Hepatocyte (in vitro differentiated cells): Measurements from ENCODE around the gene SPINK8. TPM values are rescaled to one million over a fixed set of nuclear protein-coding genes. Genes with fewer than 3 reads are reported as not detected.

Experiments used
- DNase-seq: peaks from one replicate; pipeline ENCODE4 v3.0.0-alpha.2; 2016; ENCODE audit warnings: low spot score
- H2AFZ ChIP-seq: fragments of 200-600 bp; sonication (generic); 2 replicates; pipeline ENCODE4 v1.6.0; 2016; ENCODE audit warnings: antibody characterized with exemption, mild to moderate bottlenecking
- H3K27ac ChIP-seq: fragments of 200-600 bp; sonication (generic); 2 replicates; pipeline ENCODE4 v1.5.1; 2016; ENCODE audit warnings: mild to moderate bottlenecking
- H3K27me3 ChIP-seq: fragments of 200-600 bp; sonication (generic); 2 replicates; pipeline ENCODE4 v1.6.1; 2016
- H3K36me3 ChIP-seq: fragments of 200-600 bp; sonication (generic); replicated peaks from 2 replicates; pipeline ENCODE4 v1.5.1; 2016; ENCODE audit warnings: low read depth; ENCODE audit not compliant: insufficient read depth
- H3K4me1 ChIP-seq: fragments of 200-600 bp; sonication (generic); 2 replicates; pipeline ENCODE4 v1.5.1; 2016; ENCODE audit warnings: mild to moderate bottlenecking, moderate library complexity; ENCODE audit not compliant: insufficient read depth
- H3K4me2 ChIP-seq: fragments of 200-600 bp; sonication (generic); 2 replicates; pipeline ENCODE4 v1.6.0; 2016
- H3K4me3 ChIP-seq: fragments of 200-600 bp; sonication (generic); 2 replicates; pipeline ENCODE4 v1.5.1; 2016; ENCODE audit warnings: mild to moderate bottlenecking
- H3K79me2 ChIP-seq: fragments of 200-600 bp; sonication (generic); 2 replicates; pipeline ENCODE4 v1.6.0; 2017; ENCODE audit warnings: mild to moderate bottlenecking
- H3K9me2 ChIP-seq: fragments of 200-600 bp; sonication (generic); replicated peaks from 2 replicates; pipeline ENCODE4 v1.6.0; 2017; ENCODE audit warnings: mild to moderate bottlenecking; ENCODE audit not compliant: insufficient read depth
- H3K9me3 ChIP-seq: fragments of 200-600 bp; sonication (generic); 2 replicates; pipeline ENCODE4 v1.5.1; 2016; ENCODE audit warnings: low read depth, mild to moderate bottlenecking
- H4K20me1 ChIP-seq: fragments of 200-600 bp; sonication (generic); 2 replicates; pipeline ENCODE4 v1.6.0; 2016; ENCODE audit warnings: mild to moderate bottlenecking; ENCODE audit not compliant: insufficient read depth, poor library complexity, severe bottlenecking
- EZH2 ChIP-seq: fragments of 200-600 bp; sonication (generic); IDR thresholded peaks from 2 replicates; pipeline ENCODE4 v1.6.1; 2016; ENCODE audit warnings: antibody characterized with exemption, mild to moderate bottlenecking, borderline replicate concordance
- EZH2phosphoT487 ChIP-seq: fragments of 200-600 bp; sonication (generic); IDR thresholded peaks from one replicate; pipeline ENCODE4 v1.6.1; 2018; ENCODE audit warnings: antibody characterized with exemption, mild to moderate bottlenecking, low read depth, moderate library complexity; ENCODE audit not compliant: unreplicated experiment, severe bottlenecking
- WGBS: methylation state at CpG from one replicate; pipeline ENCODE4 v1.1.6; 2016; ENCODE audit warnings: low lambda C conversion rate; ENCODE audit errors: missing lambda C conversion rate; 5-methylcytosine and 5-hydroxymethylcytosine counted together
- polyA plus RNA-seq: library from polyadenylated mRNA; unstranded; fragments of >200 nt; fragmentation: Nextera tagmentation; extraction: Ambion mirVana; gene quantifications from 2 replicates; pipeline ENCODE4 v1.2.1, GENCODE V29; 2016
- total RNA-seq: library from RNA; depleted of rRNA; stranded (reverse); fragments of >200 nt; gene quantifications from 2 replicates; pipeline ENCODE4 v1.2.3, GENCODE V29; 2014
- TF ChIP-seq, protein P1 (sequence below): fragments of 200-600 bp; sonication (generic); IDR thresholded peaks from 2 replicates; pipeline ENCODE4 v1.5.1; 2016; ENCODE audit warnings: antibody characterized with exemption, mild to moderate bottlenecking; ENCODE audit not compliant: poor library complexity

SPINK8 gene
- total and polyA plus RNA-seq, 2 experiments from 2014 or later, result not detected

DNA sequence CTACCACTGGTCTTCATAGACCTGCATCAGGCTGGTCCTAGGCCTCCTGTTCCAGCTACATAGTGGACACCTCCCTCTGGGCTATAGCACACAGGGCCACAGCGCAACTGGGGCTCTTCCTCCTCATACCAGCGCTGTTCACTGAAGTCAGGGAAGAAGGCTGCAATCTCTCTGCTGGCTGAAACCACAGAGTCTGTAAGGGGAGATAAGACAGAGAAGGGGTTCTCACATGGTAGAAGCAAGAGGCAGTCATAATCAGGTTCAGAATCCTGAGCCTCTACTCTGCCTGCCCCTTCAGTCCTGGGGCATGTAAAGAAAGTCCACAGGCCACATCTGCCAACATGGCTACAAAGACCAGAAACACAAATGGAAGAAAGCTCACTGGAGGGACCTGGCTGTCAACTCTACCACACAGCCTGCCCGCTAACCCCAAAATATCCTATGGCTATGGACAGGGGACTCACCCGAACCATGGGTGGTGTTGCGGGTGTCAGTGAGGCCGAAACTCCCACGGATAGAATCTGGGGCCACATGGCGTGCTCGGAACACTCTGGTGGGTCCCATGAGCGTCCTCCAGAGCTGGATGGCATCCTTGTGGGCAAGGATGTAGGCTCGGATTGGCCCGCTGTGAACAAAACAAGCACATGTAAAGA is 38.7 kb downstream of the SPINK8 start:
- no peak for DNase-seq
- Histone ChIP-seq H4K20me1 (no peaks in the 10 kb centered on the region), H3K9me2 (no peaks in the 10 kb centered on the region), H3K27me3 (no peaks in the 10 kb centered on the region), H3K4me1 (no peaks in the 10 kb centered on the region), H3K9me3 (no peaks in the 10 kb centered on the region), H2AFZ (no peak overlapping the region), H3K27ac (no peak overlapping the region), H3K4me3 (no peak overlapping the region), H3K4me2 (no peak overlapping the region), H3K79me2 (peaks cover 12% of the 10 kb centered on the region), H3K36me3 (no peaks in the 10 kb centered on the region)
- no peak for TF ChIP-seq EZH2phosphoT487
- TF ChIP-seq, protein P1, sequence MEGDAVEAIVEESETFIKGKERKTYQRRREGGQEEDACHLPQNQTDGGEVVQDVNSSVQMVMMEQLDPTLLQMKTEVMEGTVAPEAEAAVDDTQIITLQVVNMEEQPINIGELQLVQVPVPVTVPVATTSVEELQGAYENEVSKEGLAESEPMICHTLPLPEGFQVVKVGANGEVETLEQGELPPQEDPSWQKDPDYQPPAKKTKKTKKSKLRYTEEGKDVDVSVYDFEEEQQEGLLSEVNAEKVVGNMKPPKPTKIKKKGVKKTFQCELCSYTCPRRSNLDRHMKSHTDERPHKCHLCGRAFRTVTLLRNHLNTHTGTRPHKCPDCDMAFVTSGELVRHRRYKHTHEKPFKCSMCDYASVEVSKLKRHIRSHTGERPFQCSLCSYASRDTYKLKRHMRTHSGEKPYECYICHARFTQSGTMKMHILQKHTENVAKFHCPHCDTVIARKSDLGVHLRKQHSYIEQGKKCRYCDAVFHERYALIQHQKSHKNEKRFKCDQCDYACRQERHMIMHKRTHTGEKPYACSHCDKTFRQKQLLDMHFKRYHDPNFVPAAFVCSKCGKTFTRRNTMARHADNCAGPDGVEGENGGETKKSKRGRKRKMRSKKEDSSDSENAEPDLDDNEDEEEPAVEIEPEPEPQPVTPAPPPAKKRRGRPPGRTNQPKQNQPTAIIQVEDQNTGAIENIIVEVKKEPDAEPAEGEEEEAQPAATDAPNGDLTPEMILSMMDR, result no peak
- no peak for TF ChIP-seq EZH2
- WGBS, result 99% methylated on average over 12 of the region's 12 CpGs

DNA sequence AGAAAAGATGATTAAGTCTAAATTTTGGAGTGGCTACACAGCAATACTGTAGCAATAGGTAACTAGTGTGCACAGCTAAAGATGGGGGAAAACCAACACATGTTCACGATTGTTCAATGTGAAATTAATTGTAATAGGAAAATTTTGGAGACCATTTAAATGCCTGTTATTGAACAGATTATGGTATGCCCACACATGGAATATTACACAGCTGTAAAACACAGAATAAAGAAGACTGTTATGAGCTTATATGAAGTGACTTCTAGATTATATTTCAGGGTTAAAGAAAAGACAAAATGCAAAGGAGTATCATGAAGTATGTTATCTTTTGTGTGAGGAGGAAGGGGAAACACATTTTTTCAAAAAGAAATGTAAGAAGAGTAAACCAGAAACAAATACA is 43.8 kb downstream of the SPINK8 start:
- Histone ChIP-seq H3K4me3 (no peak overlapping the region), H3K27ac (no peak overlapping the region), H3K4me1 (no peaks in the 10 kb centered on the region), H2AFZ (no peak overlapping the region), H3K9me3 (no peaks in the 10 kb centered on the region), H4K20me1 (no peaks in the 10 kb centered on the region), H3K36me3 (no peaks in the 10 kb centered on the region), H3K9me2 (no peaks in the 10 kb centered on the region), H3K27me3 (no peaks in the 10 kb centered on the region), H3K79me2 (no peaks in the 10 kb centered on the region), H3K4me2 (no peak overlapping the region)
- DNase-seq, result no peak
- no peak for TF ChIP-seq EZH2phosphoT487
- no peak for TF ChIP-seq EZH2
- TF ChIP-seq, protein P1, result no peak
- WGBS, result 88% methylated on average over 1 of the region's 1 CpG

DNA sequence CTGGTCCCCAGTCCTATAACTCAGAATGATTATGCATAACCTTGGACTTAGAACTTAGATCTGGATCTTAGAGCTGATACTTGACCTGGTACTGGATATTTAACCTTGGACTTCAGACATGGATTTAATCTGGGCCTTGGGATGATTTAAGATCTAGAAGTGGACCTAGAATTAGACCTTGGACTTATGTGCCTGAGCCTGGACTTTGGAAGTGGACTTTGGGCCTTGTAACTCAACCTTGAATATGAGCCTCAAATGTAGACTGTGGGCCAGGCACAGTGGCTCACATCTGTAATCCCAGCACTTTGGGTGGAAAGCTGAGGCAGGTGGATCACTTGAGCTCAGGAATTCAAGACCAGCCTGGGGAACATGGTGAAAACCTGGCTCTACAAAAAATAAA is 46.4 kb downstream of the SPINK8 start:
- Histone ChIP-seq H3K9me2 (no peaks in the 10 kb centered on the region), H3K9me3 (no peaks in the 10 kb centered on the region), H2AFZ (no peak overlapping the region), H4K20me1 (no peaks in the 10 kb centered on the region), H3K4me1 (no peaks in the 10 kb centered on the region), H3K79me2 (no peaks in the 10 kb centered on the region), H3K4me3 (no peak overlapping the region), H3K4me2 (no peak overlapping the region), H3K36me3 (no peaks in the 10 kb centered on the region), H3K27me3 (no peaks in the 10 kb centered on the region), H3K27ac (no peak overlapping the region)
- TF ChIP-seq EZH2phosphoT487, result no peak
- TF ChIP-seq, protein P1, result no peak
- no peak for TF ChIP-seq EZH2
- DNase-seq, result no peak
